HT-29 (cell line): ENCODE results near the gene ULK4. TPM values are rescaled to one million over a fixed set of nuclear protein-coding genes. Genes with fewer than 3 reads are reported as not detected.

Experiments
- DNase-seq: peaks from one replicate; pipeline ENCODE4 v3.0.0-alpha.2; 2015; ENCODE audit warnings: low spot score
- total RNA-seq: library from RNA; depleted of rRNA; stranded (reverse); fragments of >200 nt; shearing (Covaris generic); gene quantifications from 2 replicates; pipeline ENCODE4 v1.2.3, GENCODE V29; 2014

Gene ULK4
- total RNA-seq, 1 experiment from 2014 or later = 3.2 TPM

GRCh38 chr3:41234823-41235721 is 726.8 kb downstream of the ULK4 start:
- DNase-seq = no peak

GRCh38 chr3:41224120-41224806 is 737.6 kb downstream of the ULK4 start:
- DNase-seq = no peak

GRCh38 chr3:41223691-41224090 is 738.2 kb downstream of the ULK4 start:
- no peak for DNase-seq

GRCh38 chr3:41223078-41223477 is 738.8 kb downstream of the ULK4 start:
- DNase-seq = no peak

GRCh38 chr3:41222501-41222900 is 739.4 kb downstream of the ULK4 start:
- no peak for DNase-seq

- no peak for DNase-seq
Measured at GRCh38 chr3:41222012-41222411, 739.9 kb downstream of the ULK4 start.

- no peak for DNase-seq
Measured at GRCh38 chr3:41220906-41221677, 740.8 kb downstream of the ULK4 start.

- no peak for DNase-seq
Measured at GRCh38 chr3:41219424-41219823, 742.5 kb downstream of the ULK4 start.

- DNase-seq = no peak
Measured at GRCh38 chr3:41216993-41217392, 744.9 kb downstream of the ULK4 start.

GRCh38 chr3:41216422-41216821 is 745.5 kb downstream of the ULK4 start:
- no peak for DNase-seq

GRCh38 chr3:41213588-41213987 is 748.3 kb downstream of the ULK4 start:
- no peak for DNase-seq

GRCh38 chr3:41212088-41212487 is 749.8 kb downstream of the ULK4 start:
- DNase-seq = no peak

GRCh38 chr3:41210966-41211365 is 750.9 kb downstream of the ULK4 start:
- DNase-seq = no peak

- DNase-seq = no peak
Measured at GRCh38 chr3:41209646-41210045, 752.3 kb downstream of the ULK4 start.

GRCh38 chr3:41208507-41209220 is 753.2 kb downstream of the ULK4 start:
- no peak for DNase-seq

GRCh38 chr3:41207355-41207754 is 754.5 kb downstream of the ULK4 start:
- DNase-seq = no peak

GRCh38 chr3:41205591-41205990 is 756.3 kb downstream of the ULK4 start:
- DNase-seq = no peak

- no peak for DNase-seq
Measured at GRCh38 chr3:41204369-41204768, 757.5 kb downstream of the ULK4 start.

- DNase-seq = peak; percentile 31
Measured at GRCh38 chr3:41202834-41203345, 759.0 kb downstream of the ULK4 start.

GRCh38 chr3:41202075-41202833 is 759.6 kb downstream of the ULK4 start:
- DNase-seq = no peak

GRCh38 chr3:41200669-41201021 is 761.3 kb downstream of the ULK4 start:
- DNase-seq = peak; percentile 22
